CD4-positive, alpha-beta memory T cell (primary cell): ENCODE measurements around the gene STMN1. TPM values are rescaled to one million over a fixed set of nuclear protein-coding genes. Genes with fewer than 3 reads are reported as not detected.

Experiments
- CTCF ChIA-PET: fragments of 350-600 bp; sonication (Branson Sonifier 250); formaldehyde crosslinking; loops from one replicate; lab custom pipeline; 2021; ENCODE audit warnings: inconsistent platforms; ENCODE audit not compliant: partially characterized antibody; lab: Charles Lee
- POLR2A ChIA-PET: fragments of 350-600 bp; sonication (Branson Sonifier 250); formaldehyde crosslinking; loops from one replicate; lab custom pipeline; 2021; ENCODE audit not compliant: partially characterized antibody; lab: Charles Lee
- DNase-seq, 5 donors: peaks; one replicate each; pipeline versions ENCODE4 v3.0.0 to v3.0.0-alpha.2; 2020 to 2022; ENCODE audit warnings: mixed read lengths in 1 of 5
- H3K27ac ChIP-seq: one replicate; pipeline ENCODE4 v1.7.0; 2013; ENCODE audit warnings: low read depth, low read length
- H3K27me3 ChIP-seq: 2 replicates; pipeline ENCODE4 v1.7.0; 2013; ENCODE audit warnings: mild to moderate bottlenecking, low read length, moderate library complexity; ENCODE audit not compliant: insufficient read depth
- H3K36me3 ChIP-seq: 2 replicates; pipeline ENCODE4 v1.7.0; 2013; ENCODE audit warnings: mild to moderate bottlenecking, low read length, moderate library complexity; ENCODE audit not compliant: insufficient read depth
- H3K4me1 ChIP-seq: 2 replicates; pipeline ENCODE4 v1.7.0; 2013; ENCODE audit warnings: mild to moderate bottlenecking, low read length, moderate library complexity; ENCODE audit not compliant: insufficient read depth
- H3K4me3 ChIP-seq, 2 donors: one replicate each; pipeline ENCODE4 v1.7.0; 2013; ENCODE audit warnings: low read length in 2 of 2, mild to moderate bottlenecking in 1 of 2
- H3K9me3 ChIP-seq, 2 donors: one replicate each; pipeline ENCODE4 v1.7.0; 2013; ENCODE audit warnings: low read length in 2 of 2, control low read depth in 1 of 2; ENCODE audit not compliant: control insufficient read depth in 1 of 2
- H3K27ac Mint-ChIP-seq, 7 donors: one replicate each; pipeline ENCODE4 v1.8.0; 2020 to 2021; ENCODE audit warnings: mixed read lengths in 7 of 7, mild to moderate bottlenecking in 6 of 7, inconsistent platforms in 3 of 7, moderate library complexity in 3 of 7
- H3K27me3 Mint-ChIP-seq, 2 donors: one replicate each; pipeline ENCODE4 v1.8.0; 2020 to 2021; ENCODE audit warnings: mixed read lengths in 2 of 2
- H3K36me3 Mint-ChIP-seq, 2 donors: one replicate each; pipeline ENCODE4 v1.8.0; 2020 to 2021; ENCODE audit warnings: mixed read lengths in 2 of 2, inconsistent platforms in 1 of 2, mild to moderate bottlenecking in 1 of 2
- H3K4me1 Mint-ChIP-seq, 4 donors: one replicate each; pipeline ENCODE4 v1.8.0; 2020 to 2021; ENCODE audit warnings: mixed read lengths in 4 of 4, mild to moderate bottlenecking in 1 of 4
- H3K4me3 Mint-ChIP-seq, 8 donors: one replicate each; pipeline ENCODE4 v1.8.0; 2020 to 2021; ENCODE audit warnings: mixed read lengths in 8 of 8, mild to moderate bottlenecking in 7 of 8, moderate library complexity in 6 of 8, inconsistent platforms in 3 of 8
- H3K9me3 Mint-ChIP-seq, 8 donors: one replicate each; pipeline ENCODE4 v1.8.0; 2020 to 2021; ENCODE audit warnings: mixed read lengths in 8 of 8, mild to moderate bottlenecking in 5 of 8, inconsistent platforms in 3 of 8, moderate library complexity in 1 of 8
- intact Hi-C: fragments of 100-400 bp; cut with micrococcal nuclease; formaldehyde crosslinking; loops from one replicate; pipeline ENCODE4 v1.15.1; 2023
- polyA plus RNA-seq, 2 donors: library from polyadenylated mRNA; unstranded; fragments of 300-500 nt; fragmentation: Illumina TruSeq; gene quantifications; one replicate each; pipeline ENCODE4 v1.2.3, GENCODE V29; 2021
- total RNA-seq, 2 experiments: library from RNA; stranded (reverse); gene quantifications; one replicate each; pipeline ENCODE4 v1.2.3, GENCODE V29; 2021

STMN1 gene
- total and polyA plus RNA-seq, 4 experiments from 2014 or later = 34.5 to 85.2 (median 45.4) TPM

DNA sequence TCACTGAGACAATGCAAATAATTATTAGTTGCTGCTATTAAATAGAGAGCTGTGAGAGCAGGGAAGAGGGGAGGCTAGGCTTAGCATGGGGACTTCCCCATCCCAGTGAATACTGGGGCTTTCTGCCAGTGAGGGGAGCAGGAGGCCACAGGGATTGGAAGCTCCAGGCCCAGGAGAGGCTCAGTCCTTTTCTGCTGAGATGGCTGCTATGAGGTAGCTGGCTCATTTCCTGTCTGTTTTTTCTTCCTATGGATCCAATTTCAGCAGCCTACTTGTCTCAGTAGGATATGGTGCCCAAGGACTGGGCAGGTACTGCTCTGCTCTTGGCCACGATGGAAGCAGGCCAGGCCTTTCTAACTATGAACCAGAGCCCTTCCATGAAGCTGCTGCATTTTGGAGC, 10.0 kb downstream of the STMN1 start:
- H3K9me3 ChIP-seq = no peaks in the 10 kb centered on the region
- H3K27ac ChIP-seq = no peak overlapping the region
- ChIA-PET POLR2A (interaction anchor here (1.0 to 4.2 kb wide), 9 partner anchors 9 to 220 kb away, joined by 3 to 71 read pairs (median 12); partner anchors contain the start of genes PAFAH2 and STMN1), CTCF (interaction anchor here (0.8 to 19.0 kb wide), 25 partner anchors 8 to 303 kb away, joined by 3 to 583 read pairs (median 7); partner anchors contain the start of genes MTFR1L, PAFAH2, PAQR7 and STMN1)
- H3K4me3 ChIP-seq = no peak overlapping the region
- Mint-ChIP-seq H3K27ac (no peak overlapping the region), H3K4me1 (peaks cover 7 to 9% (median 7%) of the 10 kb centered on the region in 4 donors), H3K36me3 (peaks cover under 1 to 5% of the 10 kb centered on the region in 2 donors), H3K4me3 (no peak overlapping the region), H3K9me3 (no peaks in the 10 kb centered on the region), H3K27me3 (no peaks in the 10 kb centered on the region)
- peaks cover 10% of the 10 kb centered on the region for H3K4me1 ChIP-seq
- intact Hi-C loops = loop anchor here (5.0 kb wide), 1 partner anchor 251 kb away; no protein-coding TSS in a partner anchor
- no peaks in the 10 kb centered on the region for H3K27me3 ChIP-seq
- no peak for DNase-seq
- H3K36me3 ChIP-seq = no peaks in the 10 kb centered on the region

DNA sequence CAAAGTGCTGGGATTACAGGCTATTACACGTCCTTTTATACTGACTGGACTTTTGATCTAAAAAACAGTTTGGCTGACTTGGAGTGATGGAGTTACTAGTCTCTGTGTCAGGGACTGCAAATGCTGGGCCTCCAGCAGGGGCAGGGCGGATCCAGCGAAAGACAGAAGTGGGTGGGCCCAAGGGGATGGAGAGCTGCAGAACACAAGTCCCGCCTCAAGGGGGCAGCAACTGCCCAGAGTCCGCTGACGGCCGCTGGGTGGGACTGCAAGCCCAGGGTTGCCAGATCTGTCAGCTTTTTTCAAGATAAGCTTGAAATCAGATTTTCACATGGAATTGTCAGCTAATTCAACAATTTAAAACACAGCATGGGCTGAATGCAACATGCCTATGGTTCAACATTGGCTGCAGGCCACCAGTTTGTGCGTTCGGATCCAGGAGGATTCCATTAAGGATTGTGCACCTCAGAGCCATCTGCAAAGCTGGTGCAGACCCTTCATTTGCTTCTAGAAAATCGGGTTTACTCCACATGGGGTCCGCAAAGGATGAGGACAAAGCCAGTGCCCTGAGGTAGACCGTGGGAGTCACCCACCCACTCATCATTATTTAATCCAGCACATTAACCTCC, 10.7 kb downstream of the STMN1 start:
- Histone ChIP-seq H3K27ac (no peak overlapping the region), H3K4me1 (peaks cover 10% of the 10 kb centered on the region), H3K4me3 (no peak overlapping the region), H3K36me3 (no peaks in the 10 kb centered on the region), H3K27me3 (no peaks in the 10 kb centered on the region), H3K9me3 (no peaks in the 10 kb centered on the region)
- ChIA-PET CTCF (interaction anchor here (0.5 to 19.0 kb wide), 40 partner anchors 9 to 1432 kb away, joined by 3 to 583 read pairs (median 5); partner anchors contain the start of genes MTFR1L, PAFAH2, PAQR7 and STMN1), POLR2A (interaction anchor here (0.7 to 4.2 kb wide), 12 partner anchors 10 to 219 kb away, joined by 3 to 71 read pairs (median 8); partner anchors contain the start of genes PAFAH2, PAQR7 and STMN1)
- DNase-seq = peak; percentile 89 to 92 (median 91)
- H3K4me3 Mint-ChIP-seq = peak overlapping the region in 1 of 8 donors; percentile 23
- intact Hi-C loops = loop anchor here (1.0 to 5.0 kb wide), 5 partner anchors 10 to 252 kb away; partner anchors contain the start of gene PAFAH2
- H3K9me3 Mint-ChIP-seq = no peaks in the 10 kb centered on the region
- no peaks in the 10 kb centered on the region for H3K27me3 Mint-ChIP-seq
- H3K27ac Mint-ChIP-seq = peak overlapping the region in 6 of 7 donors; percentile 4 to 73 (median 58)
- H3K4me1 Mint-ChIP-seq = peaks cover 4 to 9% (median 7%) of the 10 kb centered on the region in 4 donors
- peaks cover 0 to 5% of the 10 kb centered on the region in 2 donors for H3K36me3 Mint-ChIP-seq

DNA sequence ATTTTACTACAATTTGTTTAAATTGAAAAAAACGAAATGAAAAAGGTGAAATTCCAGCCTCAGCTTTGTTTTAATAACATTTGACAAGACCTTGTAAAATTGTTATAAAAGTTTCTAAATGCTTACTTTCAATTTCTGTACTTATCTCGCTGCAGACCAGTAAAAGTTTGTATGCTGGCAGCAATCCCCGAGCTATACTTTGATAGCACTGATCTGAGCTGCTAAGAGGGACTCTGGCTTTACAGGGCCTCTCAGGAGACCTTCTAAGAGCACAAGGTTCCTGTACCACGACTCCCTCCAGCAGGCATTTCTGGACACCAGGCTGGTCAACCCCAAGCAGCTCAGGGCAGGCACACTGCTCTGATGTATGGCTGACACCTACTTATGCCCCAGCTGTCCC, 13.1 kb downstream of the STMN1 start:
- Mint-ChIP-seq H3K36me3 (no peaks in the 10 kb centered on the region), H3K27ac (no peak overlapping the region), H3K9me3 (no peaks in the 10 kb centered on the region), H3K27me3 (no peaks in the 10 kb centered on the region), H3K4me3 (no peak overlapping the region), H3K4me1 (peaks cover 4 to 9% (median 7%) of the 10 kb centered on the region in 4 donors)
- no peaks in the 10 kb centered on the region for H3K36me3 ChIP-seq
- intact Hi-C loops = no loop called here
- H3K4me3 ChIP-seq = no peak overlapping the region
- ChIA-PET CTCF (interaction anchor here (0.5 to 19.0 kb wide), 5 partner anchors 10 to 214 kb away, joined by 3 to 583 read pairs (median 5); partner anchors contain the start of gene PAFAH2), POLR2A (interaction anchor here (0.7 kb wide), 1 partner anchor 104 kb away, joined by 4 read pairs; the partner anchor contains the start of gene PAFAH2)
- H3K9me3 ChIP-seq = no peaks in the 10 kb centered on the region
- DNase-seq = no peak
- H3K4me1 ChIP-seq = peaks cover 10% of the 10 kb centered on the region
- no peaks in the 10 kb centered on the region for H3K27me3 ChIP-seq
- no peak overlapping the region for H3K27ac ChIP-seq

DNA sequence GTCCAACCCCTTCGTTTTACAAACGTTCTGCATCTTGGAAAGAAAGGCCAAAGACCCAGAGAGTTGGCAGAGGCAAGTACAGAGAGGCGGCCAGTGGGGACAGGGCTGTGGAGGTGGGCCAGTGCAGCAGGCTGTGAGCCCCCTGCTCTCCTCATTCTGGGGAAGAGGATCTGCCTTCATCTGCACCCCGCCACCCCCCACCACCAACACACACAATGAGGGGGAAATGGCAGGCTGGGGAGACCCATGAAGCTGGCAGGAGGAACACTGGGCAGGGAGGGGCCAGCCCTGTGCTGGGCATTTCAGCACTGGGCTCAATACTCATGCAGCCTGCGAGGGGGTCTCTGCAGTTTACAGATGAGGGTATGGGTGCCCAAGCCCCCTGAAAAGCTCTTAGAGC, 14.6 kb downstream of the STMN1 start:
- peaks cover 4 to 9% (median 7%) of the 10 kb centered on the region in 4 donors for H3K4me1 Mint-ChIP-seq
- Histone ChIP-seq H3K27ac (no peak overlapping the region), H3K27me3 (no peaks in the 10 kb centered on the region), H3K36me3 (no peaks in the 10 kb centered on the region), H3K4me3 (no peak overlapping the region), H3K4me1 (peaks cover 10% of the 10 kb centered on the region), H3K9me3 (no peaks in the 10 kb centered on the region)
- no peak overlapping the region for H3K27ac Mint-ChIP-seq
- intact Hi-C loops = no loop called here
- CTCF ChIA-PET = interaction anchor here (0.6 to 19.0 kb wide), 5 partner anchors 9 to 1106 kb away, joined by 3 to 583 read pairs (median 5); partner anchors contain the start of gene PAFAH2
- H3K4me3 Mint-ChIP-seq = no peak overlapping the region
- H3K9me3 Mint-ChIP-seq = no peaks in the 10 kb centered on the region
- POLR2A ChIA-PET = interaction anchor here (0.6 kb wide), 1 partner anchor 71 kb away, joined by 4 read pairs; no protein-coding TSS in a partner anchor
- no peaks in the 10 kb centered on the region for H3K36me3 Mint-ChIP-seq
- H3K27me3 Mint-ChIP-seq = no peaks in the 10 kb centered on the region
- DNase-seq = no peak

DNA sequence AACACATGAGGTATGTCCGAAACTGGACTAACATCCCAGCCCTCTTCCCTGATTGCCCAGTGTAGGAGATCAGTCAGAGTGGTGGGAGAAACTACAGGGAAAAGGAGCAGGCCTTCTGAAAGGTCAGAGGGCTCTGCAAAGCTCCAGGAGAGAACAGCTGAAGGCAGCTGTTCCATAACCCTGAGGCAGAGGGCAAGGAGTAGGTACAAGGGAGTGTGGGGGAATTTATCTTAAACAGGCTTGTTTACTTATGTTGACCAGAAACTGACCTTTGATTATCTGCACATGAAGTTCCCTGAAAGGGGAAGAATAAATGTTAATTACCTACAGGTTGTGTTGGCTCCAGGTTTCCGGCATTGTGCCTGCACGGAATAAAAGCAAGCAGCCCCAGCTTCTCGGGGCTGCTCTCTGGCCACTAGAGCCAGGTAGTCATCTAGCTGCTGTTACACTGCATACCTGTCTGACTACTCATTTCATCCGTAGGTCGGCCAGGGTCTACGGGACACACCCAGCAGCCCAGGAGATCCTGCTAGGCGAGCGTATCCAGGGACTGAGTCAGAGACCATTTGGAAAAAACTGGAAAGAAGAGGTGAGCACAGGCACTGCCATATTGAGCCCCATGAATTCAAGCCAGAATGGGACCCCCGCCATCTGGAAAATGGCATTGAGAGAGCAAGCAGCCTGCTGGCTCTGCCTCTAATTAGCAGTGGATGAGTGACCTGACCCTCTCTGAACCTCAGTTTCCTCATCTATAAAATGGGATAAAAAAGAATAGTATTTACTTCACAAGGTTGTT, 15.8 kb downstream of the STMN1 start:
- H3K4me3 ChIP-seq = no peak overlapping the region
- Mint-ChIP-seq H3K27ac (peak overlapping the region in 2 of 7 donors; percentile 1 to 19), H3K36me3 (no peaks in the 10 kb centered on the region), H3K4me1 (peaks cover 3 to 4% (median 4%) of the 10 kb centered on the region in 4 donors), H3K9me3 (no peaks in the 10 kb centered on the region), H3K27me3 (no peaks in the 10 kb centered on the region), H3K4me3 (no peak overlapping the region)
- peaks cover 5% of the 10 kb centered on the region for H3K4me1 ChIP-seq
- intact Hi-C loops = no loop called here
- no peaks in the 10 kb centered on the region for H3K9me3 ChIP-seq
- no peak for DNase-seq
- no peaks in the 10 kb centered on the region for H3K36me3 ChIP-seq
- no peak overlapping the region for H3K27ac ChIP-seq
- H3K27me3 ChIP-seq = no peaks in the 10 kb centered on the region
- CTCF ChIA-PET = interaction anchor here (0.8 to 19.0 kb wide), 2 partner anchors 11 to 109 kb away, joined by 5 to 583 read pairs; partner anchors contain the start of gene PAFAH2
- POLR2A ChIA-PET = no interaction called here

DNA sequence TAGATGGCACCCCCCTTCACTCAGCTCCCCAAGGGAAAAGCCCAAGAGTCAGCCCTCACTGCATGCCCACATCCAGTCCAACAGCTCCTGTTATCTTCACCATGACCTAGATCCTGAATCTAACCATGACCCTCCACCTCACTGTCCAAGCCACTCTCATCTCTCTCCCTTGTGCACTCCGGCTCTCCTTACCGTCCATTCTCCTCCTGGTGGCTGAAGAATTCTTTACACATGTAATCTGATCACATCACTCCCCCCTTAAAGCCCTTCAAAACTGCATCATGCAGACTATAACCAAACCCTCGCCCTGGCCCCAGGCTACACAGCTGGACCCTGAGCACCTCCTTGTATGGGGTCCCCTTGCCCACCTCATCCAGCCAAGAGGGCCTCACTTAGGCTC, 16.7 kb downstream of the STMN1 start:
- ChIA-PET CTCF (interaction anchor here (1.0 to 19.0 kb wide), 2 partner anchors 15 to 110 kb away, joined by 3 to 583 read pairs; partner anchors contain the start of gene PAFAH2), POLR2A (no interaction called here)
- no peaks in the 10 kb centered on the region for H3K36me3 ChIP-seq
- H3K9me3 ChIP-seq = no peaks in the 10 kb centered on the region
- no peak overlapping the region for H3K27ac ChIP-seq
- no peak for DNase-seq
- H3K27ac Mint-ChIP-seq = no peak overlapping the region
- no peak overlapping the region for H3K4me3 ChIP-seq
- no peaks in the 10 kb centered on the region for H3K4me1 ChIP-seq
- H3K4me3 Mint-ChIP-seq = no peak overlapping the region
- H3K4me1 Mint-ChIP-seq = no peaks in the 10 kb centered on the region
- H3K27me3 ChIP-seq = no peaks in the 10 kb centered on the region
- H3K27me3 Mint-ChIP-seq = no peaks in the 10 kb centered on the region
- intact Hi-C loops = no loop called here
- no peaks in the 10 kb centered on the region for H3K36me3 Mint-ChIP-seq
- H3K9me3 Mint-ChIP-seq = no peaks in the 10 kb centered on the region
